Epithelial cell of proximal tubule (primary cell): ENCODE results near the gene INS. TPM values are rescaled to one million over a fixed set of nuclear protein-coding genes. Genes with fewer than 3 reads are reported as not detected.

Experiments
- DNase-seq: peaks from one replicate; pipeline ENCODE4 v3.0.0-alpha.2; 2011; ENCODE audit warnings: low read depth
- H3K4me3 ChIP-seq: 2 replicates; pipeline ENCODE4 v1.5.1; 2011; ENCODE audit warnings: low read depth, mild to moderate bottlenecking, low read length
- CTCF ChIP-seq: conservative IDR thresholded peaks from 2 replicates; pipeline ENCODE4 v1.5.1; 2012; ENCODE audit warnings: low read depth, mild to moderate bottlenecking, low read length
- total RNA-seq: library from RNA; depleted of rRNA; stranded (reverse); fragments of >200 nt; gene quantifications from 2 replicates; pipeline ENCODE4 v1.2.3, GENCODE V29; 2015

Gene INS
- total RNA-seq, 1 donor from 2014 or later: not detected

- H3K4me3 ChIP-seq: no peak overlapping the region
- DNase-seq: no peak
These were observed 31.4 kb upstream of the INS start for GRCh38 chr11:2192435-2192834.

GRCh38 chr11:2191883-2192282 lies 30.9 kb upstream of the INS start:
- no peak for TF ChIP-seq CTCF
- H3K4me3 ChIP-seq: no peak overlapping the region
- DNase-seq: no peak

More at GRCh38 chr11:2192435-2192834, 31.4 kb upstream of the INS start:
- TF ChIP-seq CTCF: no peak

GRCh38 chr11:2190657-2191471 lies 29.9 kb upstream of the INS start:
- no peak overlapping the region for H3K4me3 ChIP-seq
- no peak for DNase-seq
- no peak for TF ChIP-seq CTCF

- TF ChIP-seq CTCF: no peak
- no peak overlapping the region for H3K4me3 ChIP-seq
These were observed 29.1 kb upstream of the INS start for GRCh38 chr11:2189938-2190656.

GRCh38 chr11:2188745-2189144 lies 27.7 kb upstream of the INS start:
- no peak for TF ChIP-seq CTCF
- no peak for DNase-seq
- H3K4me3 ChIP-seq: no peak overlapping the region

More at GRCh38 chr11:2189938-2190656, 29.1 kb upstream of the INS start:
- no peak for DNase-seq

GRCh38 chr11:2187280-2187707 lies 26.3 kb upstream of the INS start:
- TF ChIP-seq CTCF: no peak
- DNase-seq: no peak

More at GRCh38 chr11:2187280-2187707, 26.3 kb upstream of the INS start:
- no peak overlapping the region for H3K4me3 ChIP-seq
